ENCODE data around the gene IL18R1. TPM values are rescaled to one million over a fixed set of nuclear protein-coding genes. Genes with fewer than 3 reads are reported as not detected.

Gene IL18R1
- total RNA-seq, 3 donors from 2014 or later (not counting 1 experiment from before 2014, with no cell fraction given) = 42.9 to 58.8 (median 46.7) TPM

GRCh38 chr2:102436323-102436722 lies 80.7 kb downstream of the IL18R1 start:
- no peak overlapping the region for H3K4me3 ChIP-seq (ENCODE audit: low read length)
- H3K9me3 Mint-ChIP-seq = no peaks in the 10 kb centered on the region
- no peak for TF ChIP-seq CTCF (IDR thresholded peaks at IDR 0.05)
- peak in 1 of 2 donors; percentile 49 for DNase-seq
- peak in 2 of 3 donors; percentile 22 to 57 for ATAC-seq
- peak overlapping the region in 1 of 2 donors; percentile 71 for H3K27ac Mint-ChIP-seq
- no peaks in the 10 kb centered on the region for H3K9me3 ChIP-seq (ENCODE audit: control insufficient read depth, insufficient read depth, low read length)
- H3K27ac ChIP-seq (ENCODE audit: low read length) = no peak overlapping the region
- H3K4me1 Mint-ChIP-seq = peaks cover 45 to 48% of the 10 kb centered on the region in 2 donors
- peaks cover 78% of the 10 kb centered on the region for H3K36me3 ChIP-seq (ENCODE audit: control insufficient read depth, insufficient read depth, low read length)
- intact Hi-C loops (cut with micrococcal nuclease) = no loop called here
- WGBS (ENCODE audit: insufficient coverage) = no CpG with 5 or more reads among the region's 3 CpGs
- peak overlapping the region; percentile 74 for H3K4me3 Mint-ChIP-seq
- peaks cover 51% of the 10 kb centered on the region for H3K4me1 ChIP-seq (ENCODE audit: control insufficient read depth, insufficient read depth, low read length)
- peaks cover 8% of the 10 kb centered on the region for H3K36me3 Mint-ChIP-seq
- no peaks in the 10 kb centered on the region for H3K27me3 Mint-ChIP-seq (ENCODE audit: low read depth in 2 of 2)
- H3K27me3 ChIP-seq (ENCODE audit: control insufficient read depth, insufficient read depth, low read length) = no peaks in the 10 kb centered on the region

- TF ChIP-seq CTCF (IDR thresholded peaks at IDR 0.05) = no peak
Observed at GRCh38 chr2:102437122-102437521, 81.5 kb downstream of the IL18R1 start.

GRCh38 chr2:102438111-102438510 lies 82.5 kb downstream of the IL18R1 start:
- TF ChIP-seq CTCF (IDR thresholded peaks at IDR 0.05) = no peak
- Histone ChIP-seq H3K27ac (ENCODE audit: low read length) (no peak overlapping the region), H3K4me3 (ENCODE audit: low read length) (no peak overlapping the region), H3K27me3 (ENCODE audit: control insufficient read depth, insufficient read depth, low read length) (no peaks in the 10 kb centered on the region), H3K4me1 (ENCODE audit: control insufficient read depth, insufficient read depth, low read length) (peaks cover 42% of the 10 kb centered on the region), H3K9me3 (ENCODE audit: control insufficient read depth, insufficient read depth, low read length) (no peaks in the 10 kb centered on the region), H3K36me3 (ENCODE audit: control insufficient read depth, insufficient read depth, low read length) (peaks cover 84% of the 10 kb centered on the region)
- H3K27ac Mint-ChIP-seq = no peak overlapping the region
- no peak overlapping the region for H3K4me3 Mint-ChIP-seq
- H3K9me3 Mint-ChIP-seq = no peaks in the 10 kb centered on the region
- DNase-seq (no peak), ATAC-seq (no peak)
- peaks cover 11% of the 10 kb centered on the region for H3K36me3 Mint-ChIP-seq
- intact Hi-C loops (cut with micrococcal nuclease) = no loop called here
- H3K4me1 Mint-ChIP-seq = peaks cover 38 to 42% of the 10 kb centered on the region in 2 donors
- no peaks in the 10 kb centered on the region for H3K27me3 Mint-ChIP-seq (ENCODE audit: low read depth in 2 of 2)
- WGBS (ENCODE audit: insufficient coverage) = 50% methylated on average over 2 of the region's 3 CpGs

More at GRCh38 chr2:102437122-102437521, 81.5 kb downstream of the IL18R1 start:
- Mint-ChIP-seq H3K27me3 (ENCODE audit: low read depth in 2 of 2) (no peaks in the 10 kb centered on the region), H3K4me3 (peak overlapping the region; percentile 58), H3K27ac (peak overlapping the region in 1 of 2 donors; percentile 71), H3K4me1 (peaks cover 39 to 42% of the 10 kb centered on the region in 2 donors), H3K9me3 (no peaks in the 10 kb centered on the region), H3K36me3 (peaks cover 8% of the 10 kb centered on the region)
- ATAC-seq = no peak
- Histone ChIP-seq H3K4me3 (ENCODE audit: low read length) (no peak overlapping the region), H3K27ac (ENCODE audit: low read length) (no peak overlapping the region), H3K4me1 (ENCODE audit: control insufficient read depth, insufficient read depth, low read length) (peaks cover 48% of the 10 kb centered on the region), H3K36me3 (ENCODE audit: control insufficient read depth, insufficient read depth, low read length) (peaks cover 85% of the 10 kb centered on the region), H3K27me3 (ENCODE audit: control insufficient read depth, insufficient read depth, low read length) (no peaks in the 10 kb centered on the region), H3K9me3 (ENCODE audit: control insufficient read depth, insufficient read depth, low read length) (no peaks in the 10 kb centered on the region)
- no peak for DNase-seq
- 69% methylated on average over 4 of the region's 4 CpGs for WGBS (ENCODE audit: insufficient coverage)
- intact Hi-C loops (cut with micrococcal nuclease) = no loop called here

- no peak for ATAC-seq
- 81% methylated on average over 2 of the region's 2 CpGs for WGBS (ENCODE audit: insufficient coverage)
- intact Hi-C loops (cut with micrococcal nuclease) = no loop called here
Observed at GRCh38 chr2:102438578-102438977, 83.0 kb downstream of the IL18R1 start.

More at GRCh38 chr2:102438578-102438977, 83.0 kb downstream of the IL18R1 start:
- Histone ChIP-seq H3K27me3 (ENCODE audit: control insufficient read depth, insufficient read depth, low read length) (no peaks in the 10 kb centered on the region), H3K36me3 (ENCODE audit: control insufficient read depth, insufficient read depth, low read length) (peaks cover 89% of the 10 kb centered on the region), H3K4me1 (ENCODE audit: control insufficient read depth, insufficient read depth, low read length) (peaks cover 37% of the 10 kb centered on the region), H3K27ac (ENCODE audit: low read length) (no peak overlapping the region), H3K9me3 (ENCODE audit: control insufficient read depth, insufficient read depth, low read length) (no peaks in the 10 kb centered on the region), H3K4me3 (ENCODE audit: low read length) (no peak overlapping the region)
- no peaks in the 10 kb centered on the region for H3K27me3 Mint-ChIP-seq (ENCODE audit: low read depth in 2 of 2)
- H3K4me3 Mint-ChIP-seq = no peak overlapping the region
- H3K27ac Mint-ChIP-seq = no peak overlapping the region
- no peak for DNase-seq
- peaks cover 40 to 44% of the 10 kb centered on the region in 2 donors for H3K4me1 Mint-ChIP-seq
- H3K36me3 Mint-ChIP-seq = peaks cover 16% of the 10 kb centered on the region
- no peaks in the 10 kb centered on the region for H3K9me3 Mint-ChIP-seq
- TF ChIP-seq CTCF (IDR thresholded peaks at IDR 0.05) = no peak

Measured in natural killer cell (primary cell).